HuH-7 (cell line): ENCODE measurements around the gene NGFR.

ENCODE experiments used
- DNase-seq: peaks from one replicate; pipeline ENCODE4 v3.0.0; 2011; ENCODE audit warnings: low spot score

NGFR gene

DNA sequence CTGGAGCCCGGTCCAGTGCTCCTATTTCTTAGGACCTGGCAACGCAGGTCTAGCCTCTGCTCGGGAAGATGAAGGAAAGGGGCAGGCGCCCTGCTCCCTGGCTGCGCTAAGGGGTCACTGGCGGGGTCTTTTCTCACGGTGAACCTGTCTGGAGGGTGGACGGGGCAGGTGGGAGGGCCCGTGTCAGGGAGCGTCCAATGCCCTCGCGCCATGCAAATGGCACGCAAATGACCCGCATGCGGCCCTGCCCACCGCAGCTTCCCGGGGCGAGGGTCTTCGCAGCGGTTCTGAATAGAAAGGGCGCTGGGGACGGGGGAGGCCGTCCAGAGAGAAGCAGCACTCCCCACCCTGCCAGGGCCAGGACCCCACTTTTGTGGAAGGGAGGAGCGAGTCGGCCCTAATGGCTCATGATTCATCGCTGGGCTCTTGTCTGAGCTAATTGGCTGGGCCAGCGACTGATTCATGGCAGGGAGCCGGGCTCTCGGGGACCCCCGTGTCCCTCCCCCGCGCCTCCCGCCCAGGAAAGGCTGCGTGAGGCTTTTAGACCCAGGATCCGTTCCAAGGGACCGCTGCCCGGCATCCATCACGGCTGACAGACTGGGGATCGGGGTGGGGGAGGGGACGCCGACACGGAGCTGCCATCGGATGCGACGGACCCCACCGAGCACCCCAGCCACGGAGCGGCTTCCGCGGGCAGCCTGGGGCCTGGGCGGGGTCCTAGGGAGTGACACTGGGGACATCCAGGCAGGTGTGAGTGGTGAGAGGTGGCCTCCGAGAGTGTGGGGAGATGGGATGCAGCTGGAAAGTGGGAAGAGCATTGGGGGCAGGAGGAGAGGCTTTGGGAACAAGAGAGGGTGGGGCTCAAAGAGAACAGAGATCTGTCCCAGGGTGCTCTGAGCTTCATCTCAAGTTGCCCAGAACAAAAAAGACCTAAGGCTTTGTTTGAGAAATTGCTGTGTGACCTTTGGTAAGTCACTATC lies 25.0 kb upstream of the NGFR start:
- DNase-seq: no peak

DNA sequence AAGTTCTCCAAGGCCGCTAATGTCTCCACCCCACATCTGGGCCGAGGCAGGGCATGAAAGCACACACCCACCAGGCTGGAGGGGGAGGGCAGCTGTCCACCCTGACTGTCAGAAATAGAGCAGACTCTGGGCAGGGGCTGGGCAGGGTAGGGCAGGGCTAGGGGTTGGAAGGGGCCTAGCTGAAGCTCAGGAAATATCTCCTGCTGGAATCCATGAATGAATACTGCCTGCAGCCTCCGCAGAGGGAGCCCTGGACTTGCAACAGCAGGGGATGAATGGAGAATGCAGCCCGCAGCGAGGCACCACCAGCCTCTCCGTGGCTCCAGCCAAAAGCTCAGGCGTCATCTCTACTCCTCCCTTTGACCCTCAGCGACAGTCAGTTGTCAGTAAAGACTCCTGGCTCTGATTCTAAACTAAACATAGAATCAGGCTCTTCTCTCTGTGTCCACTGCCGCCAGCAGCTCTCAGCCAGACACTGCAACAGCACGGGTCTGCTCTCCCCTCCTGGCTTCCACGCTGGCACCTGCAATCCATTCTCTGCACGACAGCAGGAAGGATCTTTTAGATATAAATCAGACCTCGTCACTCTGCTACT lies 23.9 kb upstream of the NGFR start:
- no peak for DNase-seq

- no peak for DNase-seq
Measured at GRCh38 chr17:49471769-49472168, 23.3 kb upstream of the NGFR start.

- no peak for DNase-seq
Measured at GRCh38 chr17:49472527-49472926, 22.6 kb upstream of the NGFR start.

GRCh38 chr17:49473900-49474751 lies 21.0 kb upstream of the NGFR start:
- DNase-seq: no peak

DNA sequence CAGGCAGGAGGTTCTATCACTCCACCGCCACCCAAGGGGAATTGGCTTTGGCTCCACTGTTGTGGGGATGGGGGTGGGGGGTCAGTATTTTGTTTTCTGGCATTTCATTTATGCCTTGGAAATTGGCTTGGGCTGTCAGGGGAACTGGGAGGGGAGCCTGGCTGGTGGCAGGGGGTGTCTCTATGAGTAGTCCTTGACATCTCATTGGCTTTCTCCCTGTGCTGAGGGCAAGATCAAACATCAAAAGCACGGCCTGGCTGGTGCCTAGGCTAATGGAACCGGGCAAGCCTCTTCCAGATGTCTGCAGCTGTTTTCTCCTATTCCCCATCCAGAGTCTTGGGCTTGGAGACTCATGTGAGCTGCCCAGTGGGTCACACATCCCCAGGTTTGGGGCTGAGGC lies 17.4 kb upstream of the NGFR start:
- DNase-seq: no peak

GRCh38 chr17:49480836-49481615 lies 14.1 kb upstream of the NGFR start:
- DNase-seq: no peak

DNA sequence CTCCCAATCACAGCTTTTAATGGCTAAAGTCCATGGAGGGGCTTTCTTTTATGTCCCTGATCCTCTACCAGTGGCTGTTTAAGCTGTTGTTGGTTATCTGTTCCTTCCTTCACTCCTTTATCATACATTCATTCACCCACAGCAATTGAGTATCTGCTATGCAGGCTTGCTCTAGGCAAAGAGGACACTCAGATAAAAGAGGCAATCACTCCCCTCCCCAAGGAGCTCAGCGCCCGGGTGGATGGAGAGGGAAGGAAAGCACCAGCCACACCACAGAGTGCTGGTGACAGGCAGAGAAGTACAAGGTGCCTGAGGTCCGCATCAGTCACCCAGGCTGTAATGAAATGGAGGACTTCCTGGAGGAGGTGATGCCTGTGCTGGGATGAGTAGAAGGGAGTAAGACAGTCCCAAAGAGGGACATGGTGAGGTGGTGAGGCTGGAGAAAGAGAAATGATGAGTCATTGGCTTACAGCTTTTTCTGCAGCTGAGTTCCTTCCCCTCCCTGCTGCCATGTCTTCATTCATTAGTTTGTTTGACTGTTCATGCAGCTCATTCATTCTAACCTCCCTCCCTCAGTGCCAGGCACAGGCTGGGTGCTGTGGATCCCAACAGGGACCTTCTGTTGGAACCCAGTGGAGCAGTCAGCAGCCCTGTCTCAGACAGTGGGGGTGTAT lies 12.8 kb upstream of the NGFR start:
- DNase-seq: no peak

- DNase-seq: no peak
Measured at GRCh38 chr17:49483599-49484509, 11.2 kb upstream of the NGFR start.

DNA sequence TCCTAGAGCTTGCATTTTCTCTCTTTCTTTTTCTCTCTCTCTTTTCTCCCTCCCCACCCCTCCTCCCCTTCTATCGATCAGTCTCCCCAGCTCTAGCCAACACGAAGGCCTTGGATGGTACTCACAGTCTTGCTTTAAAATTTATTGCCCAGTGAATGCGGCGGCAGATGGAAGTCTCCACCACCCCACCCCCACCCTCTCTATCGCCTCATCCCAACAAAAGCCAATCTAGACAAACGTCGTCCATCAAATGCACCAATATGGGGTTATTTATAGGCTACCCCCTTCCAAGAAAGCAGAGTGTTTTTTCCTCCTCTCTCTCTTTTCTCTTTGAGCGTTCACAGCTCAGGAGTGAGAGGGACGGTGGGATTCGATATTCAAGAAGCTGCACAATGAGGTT lies 10.5 kb upstream of the NGFR start:
- no peak for DNase-seq

- no peak for DNase-seq
Measured at GRCh38 chr17:49486012-49486641, 9.0 kb upstream of the NGFR start.

DNA sequence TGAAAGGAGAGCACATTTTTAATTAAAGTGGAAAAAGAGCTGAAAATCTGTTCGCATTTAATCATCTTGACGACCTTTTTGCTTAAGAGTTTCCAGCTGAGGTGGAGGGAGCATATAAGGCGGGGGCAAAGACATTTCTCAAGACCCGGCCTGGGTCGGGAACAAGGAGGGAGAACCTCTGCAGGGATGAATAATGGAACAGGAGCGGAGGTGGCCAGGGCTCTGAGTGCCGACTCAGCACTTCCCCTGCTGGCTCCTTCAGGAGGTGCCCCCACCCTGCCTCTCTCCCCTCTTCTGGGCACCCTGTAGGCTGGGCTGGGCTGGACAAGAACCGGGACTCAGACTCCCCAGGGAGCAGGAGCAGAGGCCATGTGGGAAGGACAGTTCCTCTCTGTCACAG lies 7.9 kb upstream of the NGFR start:
- no peak for DNase-seq

GRCh38 chr17:49488612-49489011 lies 6.5 kb upstream of the NGFR start:
- DNase-seq: no peak

- no peak for DNase-seq
Measured at GRCh38 chr17:49489348-49489747, 5.7 kb upstream of the NGFR start.

GRCh38 chr17:49490276-49490675 lies 4.8 kb upstream of the NGFR start:
- no peak for DNase-seq

GRCh38 chr17:49491192-49491769 lies 3.8 kb upstream of the NGFR start:
- no peak for DNase-seq

GRCh38 chr17:49494399-49494985 lies 601 bp upstream of the NGFR start:
- DNase-seq: no peak

DNA sequence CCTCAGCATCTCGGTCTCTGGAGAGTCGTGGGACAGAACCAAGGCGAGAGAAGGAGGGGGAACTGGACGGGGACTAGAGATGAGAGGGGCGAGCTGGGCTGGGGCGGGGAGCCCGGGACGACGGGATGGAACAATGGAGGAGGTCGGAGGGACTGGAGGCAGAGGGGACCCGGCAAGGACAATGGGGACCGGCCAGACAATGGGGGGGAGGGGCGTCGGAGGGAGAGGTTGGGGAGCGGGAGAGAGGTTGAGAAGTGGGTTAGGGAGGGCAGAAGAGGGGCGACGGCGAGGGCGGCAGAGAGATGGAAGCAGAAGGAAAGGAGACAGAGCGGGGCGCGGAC lies 719 bp downstream of the NGFR start:
- DNase-seq: no peak
